Ammon's horn (tissue), 1 donor: ENCODE measurements around the gene PCSK2.

ENCODE experiments used
- DNase-seq: peaks from one replicate; pipeline ENCODE4 v3.0.0-alpha.2; 2016; ENCODE audit warnings: low spot score

Gene PCSK2

GRCh38 chr20:17399303-17399985 is 172.6 kb downstream of the PCSK2 start:
- no peak for DNase-seq

GRCh38 chr20:17403461-17403860 is 176.6 kb downstream of the PCSK2 start:
- DNase-seq, result no peak

GRCh38 chr20:17406051-17406590 is 179.3 kb downstream of the PCSK2 start:
- DNase-seq, result no peak

GRCh38 chr20:17407550-17407949 is 180.7 kb downstream of the PCSK2 start:
- no peak for DNase-seq

GRCh38 chr20:17417225-17417624 is 190.4 kb downstream of the PCSK2 start:
- no peak for DNase-seq

GRCh38 chr20:17418737-17419136 is 191.9 kb downstream of the PCSK2 start:
- DNase-seq, result no peak

- no peak for DNase-seq
These were observed 192.7 kb downstream of the PCSK2 start for GRCh38 chr20:17419479-17420041.

GRCh38 chr20:17421493-17421892 is 194.7 kb downstream of the PCSK2 start:
- no peak for DNase-seq

- no peak for DNase-seq
These were observed 196.9 kb downstream of the PCSK2 start for GRCh38 chr20:17423782-17424181.

- DNase-seq, result no peak
These were observed 200.8 kb downstream of the PCSK2 start for GRCh38 chr20:17427638-17428037.

GRCh38 chr20:17430125-17430950 is 203.5 kb downstream of the PCSK2 start:
- no peak for DNase-seq

- peak; percentile 68 for DNase-seq
These were observed 205.0 kb downstream of the PCSK2 start for GRCh38 chr20:17431621-17432364.

GRCh38 chr20:17436664-17437063 is 209.8 kb downstream of the PCSK2 start:
- DNase-seq, result no peak

- no peak for DNase-seq
These were observed 210.4 kb downstream of the PCSK2 start for GRCh38 chr20:17437251-17437650.

- DNase-seq, result no peak
These were observed 211.7 kb downstream of the PCSK2 start for GRCh38 chr20:17438436-17439039.

GRCh38 chr20:17439616-17440296 is 212.9 kb downstream of the PCSK2 start:
- DNase-seq, result no peak

- no peak for DNase-seq
These were observed 214.9 kb downstream of the PCSK2 start for GRCh38 chr20:17441745-17442144.

- no peak for DNase-seq
These were observed 215.7 kb downstream of the PCSK2 start for GRCh38 chr20:17442588-17442987.

GRCh38 chr20:17443131-17443858 is 216.5 kb downstream of the PCSK2 start:
- DNase-seq, result no peak

- no peak for DNase-seq
These were observed 217.3 kb downstream of the PCSK2 start for GRCh38 chr20:17444091-17444490.
